Neural progenitor cell (in vitro differentiated cells): ENCODE results near the gene GPX7.

Source experiments
- CTCF ChIP-seq: fragments of 200-600 bp; sonication (generic); IDR thresholded peaks from 2 replicates; pipeline ENCODE4 v1.5.1; 2017; ENCODE audit warnings: antibody characterized with exemption, mild to moderate bottlenecking
- EZH2 ChIP-seq: fragments of 200-600 bp; sonication (generic); IDR thresholded peaks from 2 replicates; pipeline ENCODE4 v1.6.1; 2017; ENCODE audit warnings: antibody characterized with exemption, mild to moderate bottlenecking, moderate library complexity
- EZH2phosphoT487 ChIP-seq: fragments of 200-600 bp; sonication (generic); IDR thresholded peaks from 2 replicates; pipeline ENCODE4 v1.6.1; 2017; ENCODE audit warnings: antibody characterized with exemption

DNA sequence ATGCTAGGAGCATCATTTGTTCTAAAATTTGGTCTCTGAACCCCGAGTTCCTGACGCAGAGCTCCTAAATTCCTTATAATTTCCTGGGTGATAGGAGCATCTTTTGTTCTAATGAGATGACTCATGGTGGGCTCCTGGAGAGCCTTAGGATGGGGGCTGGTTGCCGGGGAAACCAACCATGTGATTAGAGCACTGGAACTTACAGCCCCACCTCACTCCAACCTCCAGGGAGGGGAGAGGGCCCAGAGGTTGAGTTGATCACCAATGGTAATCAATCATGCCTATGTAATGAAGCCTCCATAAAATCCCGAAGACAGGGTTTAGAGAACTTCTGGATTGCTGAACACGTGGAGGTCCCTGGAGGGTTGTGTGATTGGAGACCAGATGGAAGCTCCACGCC lies 38.5 kb downstream of the GPX7 start:
- TF ChIP-seq CTCF, result no peak
- no peak for TF ChIP-seq EZH2
- TF ChIP-seq EZH2phosphoT487, result no peak
